ENCODE measurements around the gene SOCS7.

SOCS7 gene

GRCh38 chr17:38418062-38418692, 66.5 kb downstream of the SOCS7 start:
- Histone ChIP-seq H3K9ac (ENCODE audit: low read length) (no peak overlapping the region), H3K4me3 (ENCODE audit: low read length) (peak overlapping the region; percentile 50), H3K27me3 (ENCODE audit: control insufficient read depth, insufficient read depth, low read length) (peaks cover 31% of the 10 kb centered on the region), H3K27ac (ENCODE audit: low read length) (no peak overlapping the region), H3K36me3 (ENCODE audit: control insufficient read depth, low read depth, low read length) (no peaks in the 10 kb centered on the region), H3K9me3 (ENCODE audit: control insufficient read depth, low read depth, low read length) (no peaks in the 10 kb centered on the region), H3K4me1 (ENCODE audit: control insufficient read depth, low read depth, low read length) (peaks cover 49% of the 10 kb centered on the region)

- H3K4me3 ChIP-seq (ENCODE audit: low read length), result peak overlapping the region; percentile 64
- peaks cover 31% of the 10 kb centered on the region for H3K27me3 ChIP-seq (ENCODE audit: control insufficient read depth, insufficient read depth, low read length)
- H3K9ac ChIP-seq (ENCODE audit: low read length), result no peak overlapping the region
- H3K9me3 ChIP-seq (ENCODE audit: control insufficient read depth, low read depth, low read length), result no peaks in the 10 kb centered on the region
- H3K36me3 ChIP-seq (ENCODE audit: control insufficient read depth, low read depth, low read length), result no peaks in the 10 kb centered on the region
- H3K4me1 ChIP-seq (ENCODE audit: control insufficient read depth, low read depth, low read length), result peaks cover 49% of the 10 kb centered on the region
- H3K27ac ChIP-seq (ENCODE audit: low read length), result no peak overlapping the region
Measured at GRCh38 chr17:38418693-38419507, 67.3 kb downstream of the SOCS7 start.

GRCh38 chr17:38419508-38419981, 67.9 kb downstream of the SOCS7 start:
- Histone ChIP-seq H3K36me3 (ENCODE audit: control insufficient read depth, low read depth, low read length) (no peaks in the 10 kb centered on the region), H3K27me3 (ENCODE audit: control insufficient read depth, insufficient read depth, low read length) (peaks cover 31% of the 10 kb centered on the region), H3K27ac (ENCODE audit: low read length) (no peak overlapping the region), H3K4me3 (ENCODE audit: low read length) (peak overlapping the region; percentile 64), H3K9ac (ENCODE audit: low read length) (no peak overlapping the region), H3K9me3 (ENCODE audit: control insufficient read depth, low read depth, low read length) (no peaks in the 10 kb centered on the region), H3K4me1 (ENCODE audit: control insufficient read depth, low read depth, low read length) (peaks cover 47% of the 10 kb centered on the region)

- Histone ChIP-seq H3K9me3 (ENCODE audit: control insufficient read depth, low read depth, low read length) (no peaks in the 10 kb centered on the region), H3K9ac (ENCODE audit: low read length) (no peak overlapping the region), H3K36me3 (ENCODE audit: control insufficient read depth, low read depth, low read length) (no peaks in the 10 kb centered on the region), H3K27ac (ENCODE audit: low read length) (no peak overlapping the region), H3K4me1 (ENCODE audit: control insufficient read depth, low read depth, low read length) (peaks cover 38% of the 10 kb centered on the region), H3K27me3 (ENCODE audit: control insufficient read depth, insufficient read depth, low read length) (peaks cover 31% of the 10 kb centered on the region), H3K4me3 (ENCODE audit: low read length) (peak overlapping the region; percentile 64)
Measured at GRCh38 chr17:38420518-38420917, 68.9 kb downstream of the SOCS7 start.

- Histone ChIP-seq H3K9ac (ENCODE audit: low read length) (no peak overlapping the region), H3K9me3 (ENCODE audit: control insufficient read depth, low read depth, low read length) (no peaks in the 10 kb centered on the region), H3K4me1 (ENCODE audit: control insufficient read depth, low read depth, low read length) (peaks cover 32% of the 10 kb centered on the region), H3K4me3 (ENCODE audit: low read length) (peak overlapping the region; percentile 8), H3K27ac (ENCODE audit: low read length) (no peak overlapping the region), H3K27me3 (ENCODE audit: control insufficient read depth, insufficient read depth, low read length) (peaks cover 31% of the 10 kb centered on the region), H3K36me3 (ENCODE audit: control insufficient read depth, low read depth, low read length) (no peaks in the 10 kb centered on the region)
Measured at GRCh38 chr17:38421171-38421841, 69.7 kb downstream of the SOCS7 start.

- H3K27ac ChIP-seq (ENCODE audit: low read length), result no peak overlapping the region
- H3K36me3 ChIP-seq (ENCODE audit: control insufficient read depth, low read depth, low read length), result no peaks in the 10 kb centered on the region
- H3K27me3 ChIP-seq (ENCODE audit: control insufficient read depth, insufficient read depth, low read length), result peaks cover 31% of the 10 kb centered on the region
- peak overlapping the region; percentile 8 for H3K4me3 ChIP-seq (ENCODE audit: low read length)
- no peaks in the 10 kb centered on the region for H3K9me3 ChIP-seq (ENCODE audit: control insufficient read depth, low read depth, low read length)
- H3K9ac ChIP-seq (ENCODE audit: low read length), result no peak overlapping the region
- H3K4me1 ChIP-seq (ENCODE audit: control insufficient read depth, low read depth, low read length), result peaks cover 32% of the 10 kb centered on the region
Measured at GRCh38 chr17:38421871-38422827, 70.5 kb downstream of the SOCS7 start.

- no peaks in the 10 kb centered on the region for H3K9me3 ChIP-seq (ENCODE audit: control insufficient read depth, low read depth, low read length)
- peaks cover 16% of the 10 kb centered on the region for H3K27me3 ChIP-seq (ENCODE audit: control insufficient read depth, insufficient read depth, low read length)
- peaks cover 31% of the 10 kb centered on the region for H3K4me1 ChIP-seq (ENCODE audit: control insufficient read depth, low read depth, low read length)
- no peak overlapping the region for H3K27ac ChIP-seq (ENCODE audit: low read length)
- no peak overlapping the region for H3K4me3 ChIP-seq (ENCODE audit: low read length)
- H3K9ac ChIP-seq (ENCODE audit: low read length), result no peak overlapping the region
- no peaks in the 10 kb centered on the region for H3K36me3 ChIP-seq (ENCODE audit: control insufficient read depth, low read depth, low read length)
Measured at GRCh38 chr17:38424297-38424972, 72.8 kb downstream of the SOCS7 start.

- peaks cover 34% of the 10 kb centered on the region for H3K4me1 ChIP-seq (ENCODE audit: control insufficient read depth, low read depth, low read length)
Measured at GRCh38 chr17:38425031-38425430, 73.4 kb downstream of the SOCS7 start.

GRCh38 chr17:38425744-38426143, 74.1 kb downstream of the SOCS7 start:
- H3K36me3 ChIP-seq (ENCODE audit: control insufficient read depth, low read depth, low read length), result no peaks in the 10 kb centered on the region
- no peak overlapping the region for H3K27ac ChIP-seq (ENCODE audit: low read length)
- peaks cover 32% of the 10 kb centered on the region for H3K4me1 ChIP-seq (ENCODE audit: control insufficient read depth, low read depth, low read length)
- H3K9ac ChIP-seq (ENCODE audit: low read length), result no peak overlapping the region
- H3K27me3 ChIP-seq (ENCODE audit: control insufficient read depth, insufficient read depth, low read length), result peaks cover 6% of the 10 kb centered on the region
- H3K9me3 ChIP-seq (ENCODE audit: control insufficient read depth, low read depth, low read length), result no peaks in the 10 kb centered on the region
- no peak overlapping the region for H3K4me3 ChIP-seq (ENCODE audit: low read length)

More at GRCh38 chr17:38425031-38425430, 73.4 kb downstream of the SOCS7 start:
- Histone ChIP-seq H3K9ac (ENCODE audit: low read length) (no peak overlapping the region), H3K27ac (ENCODE audit: low read length) (no peak overlapping the region), H3K9me3 (ENCODE audit: control insufficient read depth, low read depth, low read length) (no peaks in the 10 kb centered on the region), H3K4me3 (ENCODE audit: low read length) (no peak overlapping the region), H3K27me3 (ENCODE audit: control insufficient read depth, insufficient read depth, low read length) (peaks cover 10% of the 10 kb centered on the region), H3K36me3 (ENCODE audit: control insufficient read depth, low read depth, low read length) (no peaks in the 10 kb centered on the region)

- Histone ChIP-seq H3K9ac (ENCODE audit: low read length) (no peak overlapping the region), H3K4me1 (ENCODE audit: control insufficient read depth, low read depth, low read length) (peaks cover 26% of the 10 kb centered on the region), H3K9me3 (ENCODE audit: control insufficient read depth, low read depth, low read length) (no peaks in the 10 kb centered on the region)
Measured at GRCh38 chr17:38426441-38426840, 74.8 kb downstream of the SOCS7 start.

More at GRCh38 chr17:38426441-38426840, 74.8 kb downstream of the SOCS7 start:
- no peak overlapping the region for H3K4me3 ChIP-seq (ENCODE audit: low read length)
- no peak overlapping the region for H3K27ac ChIP-seq (ENCODE audit: low read length)
- H3K27me3 ChIP-seq (ENCODE audit: control insufficient read depth, insufficient read depth, low read length), result no peaks in the 10 kb centered on the region
- H3K36me3 ChIP-seq (ENCODE audit: control insufficient read depth, low read depth, low read length), result no peaks in the 10 kb centered on the region
